HCT116 (cell line): ENCODE measurements around the gene PIGH. TPM values are rescaled to one million over a fixed set of nuclear protein-coding genes. Genes with fewer than 3 reads are reported as not detected.

Source experiments
- ATAC-seq: fragments of 200-7000 bp; cut with Tn5 transposase; 2 replicates; pipeline ENCODE4 v1.9.1; 2020; ENCODE audit warnings: mild to moderate bottlenecking, moderate library complexity
- BruUV-seq: library from RNA; stranded (reverse); fragments of 400-500 nt; replicated peaks from 2 replicates; lab custom pipeline; 2021; lab: Mats Ljungman, UMichigan
- CTCF ChIA-PET: fragments of 300-600 bp; sonication (Branson Sonifier 250); formaldehyde crosslinking; loops from one replicate; lab custom pipeline; 2021; ENCODE audit warnings: antibody characterized with exemption; lab: Charles Lee
- POLR2A ChIA-PET: fragments of 300-600, 350-600 bp; sonication (Branson Sonifier 250); formaldehyde crosslinking; loops from one replicate; lab custom pipeline; 2021; ENCODE audit warnings: antibody characterized with exemption; lab: Charles Lee
- RAD21 ChIA-PET, 2 experiments: fragments of 300-600 bp; sonication (Branson Sonifier 250); formaldehyde crosslinking; loops; one replicate each; lab custom pipeline; 2023; ENCODE audit warnings: low total read pairs in 2 of 2; ENCODE audit not compliant: uncharacterized antibody in 2 of 2, unreplicated experiment in 2 of 2, low non-redundant PET in 1 of 2; lab: Charles Lee
- DNase-seq: peaks from one replicate; pipeline ENCODE4 v3.0.0-alpha.2; 2010; ENCODE audit warnings: low read depth, low spot score
- H2AFZ ChIP-seq: fragments of 200-600 bp; shearing (Covaris generic), sonication (generic); 2 replicates; pipeline ENCODE4 v1.6.1; 2017; ENCODE audit warnings: low read depth, mixed run types, mixed read lengths, antibody characterized with exemption, low read length; ENCODE audit not compliant: poor library complexity, severe bottlenecking
- H3K27ac ChIP-seq: 2 replicates; pipeline ENCODE4 v1.5.1; 2012; ENCODE audit warnings: low read depth, low read length
- H3K27me3 ChIP-seq: fragments of 200-600 bp; sonication (generic); 2 replicates; pipeline ENCODE4 v1.6.1; 2016; ENCODE audit warnings: mixed run types, low read length, mixed read lengths; ENCODE audit not compliant: insufficient read depth
- H3K36me3 ChIP-seq, 2 experiments: fragments of 200-500 bp in 1 of 2; fragments of 200-600 bp in 1 of 2; sonication (Bioruptor generic) in 1 of 2; sonication (generic) in 1 of 2; 2 replicates each; pipeline versions ENCODE4 v1.5.1 to v1.6.1; 2014 to 2016; ENCODE audit warnings: low read length in 2 of 2, inconsistent platforms in 1 of 2, mixed read lengths in 1 of 2, mixed run types in 1 of 2; ENCODE audit not compliant: insufficient read depth in 2 of 2, control insufficient read depth in 1 of 2
- H3K4me1 ChIP-seq, 2 experiments: fragments of 200-600 bp in 1 of 2; sonication (generic) in 1 of 2; 2 replicates each; pipeline versions ENCODE4 v1.5.1 to v1.6.1; 2012 to 2017; ENCODE audit warnings: low read length in 2 of 2, inconsistent platforms in 1 of 2, mild to moderate bottlenecking in 1 of 2, mixed read lengths in 1 of 2, mixed run types in 1 of 2, moderate library complexity in 1 of 2; ENCODE audit not compliant: insufficient read depth in 2 of 2, control insufficient read depth in 1 of 2
- H3K4me2 ChIP-seq: fragments of 200-600 bp; sonication (generic); 2 replicates; pipeline ENCODE4 v1.6.1; 2017; ENCODE audit warnings: mixed run types, low read length, mixed read lengths
- H3K4me3 ChIP-seq, 2 experiments: fragments of 200-600 bp in 1 of 2; sonication (generic) in 1 of 2; replicated peaks in 1 of 2; 2 replicates each; pipeline ENCODE4 v1.5.1; 2011 to 2016; ENCODE audit warnings: low read length in 2 of 2, control low read depth in 1 of 2, low read depth in 1 of 2, mild to moderate bottlenecking in 1 of 2, mixed read lengths in 1 of 2, mixed run types in 1 of 2
- H3K79me2 ChIP-seq: fragments of 200-600 bp; sonication (generic); 2 replicates; pipeline ENCODE4 v1.6.1; 2017; ENCODE audit warnings: mild to moderate bottlenecking, mixed run types, low read length, moderate library complexity, mixed read lengths; ENCODE audit not compliant: insufficient read depth
- H3K9ac ChIP-seq: fragments of 200-600 bp; sonication (generic); 2 replicates; pipeline ENCODE4 v1.6.1; 2016; ENCODE audit warnings: low read length, mixed read lengths
- H3K9me2 ChIP-seq: fragments of 200-600 bp; sonication (generic), shearing (Covaris generic); 2 replicates; pipeline ENCODE4 v1.6.1; 2017; ENCODE audit warnings: mixed run types, mild to moderate bottlenecking, moderate library complexity; ENCODE audit not compliant: insufficient read depth
- H3K9me3 ChIP-seq, 2 experiments: fragments of 200-500 bp in 1 of 2; fragments of 200-600 bp in 1 of 2; sonication (Bioruptor generic) in 1 of 2; sonication (generic) in 1 of 2; 2 replicates each; pipeline ENCODE4 v1.6.1; 2014 to 2017; ENCODE audit warnings: low read length in 2 of 2, mixed read lengths in 2 of 2, inconsistent platforms in 1 of 2, low read depth in 1 of 2, mild to moderate bottlenecking in 1 of 2, mixed run types in 1 of 2, moderate library complexity in 1 of 2; ENCODE audit not compliant: control insufficient read depth in 1 of 2, insufficient read depth in 1 of 2
- H4K20me1 ChIP-seq: fragments of 200-600 bp; sonication (generic), shearing (Covaris generic); 2 replicates; pipeline ENCODE4 v1.6.1; 2017; ENCODE audit warnings: mixed run types, mild to moderate bottlenecking, moderate library complexity; ENCODE audit not compliant: insufficient read depth
- CBX3 ChIP-seq: IDR thresholded peaks from 2 replicates; pipeline ENCODE4 v1.6.1; 2012; ENCODE audit warnings: low read depth
- CEBPB ChIP-seq: IDR thresholded peaks from 2 replicates; pipeline ENCODE4 v1.6.1; 2012; ENCODE audit warnings: low read depth
- EZH2phosphoT487 ChIP-seq: fragments of 200-600 bp; IDR thresholded peaks from 2 replicates; pipeline ENCODE4 v1.6.1; 2018; ENCODE audit warnings: antibody characterized with exemption, borderline replicate concordance
- POLR2A ChIP-seq: IDR thresholded peaks from 2 replicates; pipeline ENCODE4 v1.7.0; 2011; ENCODE audit warnings: borderline replicate concordance; ENCODE audit not compliant: insufficient read depth, insufficient read length; ENCODE audit errors: extremely low read depth
- SP1 ChIP-seq: IDR thresholded peaks from 2 replicates; pipeline ENCODE4 v1.6.1; 2012; ENCODE audit warnings: low read depth
- SRF ChIP-seq: IDR thresholded peaks from 2 replicates; pipeline ENCODE4 v1.6.1; 2012; ENCODE audit warnings: low read depth
- TCF7L2 ChIP-seq: IDR thresholded peaks from 2 replicates; pipeline ENCODE4 v1.7.0; 2011; ENCODE audit warnings: borderline replicate concordance, inconsistent platforms; ENCODE audit not compliant: insufficient read depth, insufficient read length; ENCODE audit errors: extremely low read depth
- ZBTB33 ChIP-seq: IDR thresholded peaks from 2 replicates; pipeline ENCODE4 v1.6.1; 2011; ENCODE audit warnings: mild to moderate bottlenecking, low read length, moderate library complexity; ENCODE audit not compliant: insufficient replicate concordance; ENCODE audit errors: extremely low read depth
- intact Hi-C: fragments of 100-400 bp; cut with micrococcal nuclease; formaldehyde crosslinking; loops from 2 replicates; pipeline ENCODE4 v1.10.0; 2022
- total RNA-seq: library from RNA; stranded (reverse); gene quantifications from one replicate; pipeline ENCODE4 v1.2.1, GENCODE V29; 2021; ENCODE audit not compliant: unreplicated experiment
- TF ChIP-seq, protein P1 (sequence below): IDR thresholded peaks from 2 replicates; pipeline ENCODE4 v1.6.1; 2012
- TF ChIP-seq, protein P2 (sequence below), 3 experiments: fragments of 200-600 bp in 1 of 3; sonication (generic) in 1 of 3; IDR thresholded peaks in 2 of 3; conservative IDR thresholded peaks in 1 of 3; 2 replicates each; pipeline ENCODE4 v1.5.1; 2012 to 2017; ENCODE audit warnings: low read depth in 2 of 3, low read length in 2 of 3, antibody characterized with exemption in 1 of 3, borderline replicate concordance in 1 of 3, control low read depth in 1 of 3, mild to moderate bottlenecking in 1 of 3, mixed read lengths in 1 of 3, mixed run types in 1 of 3, moderate library complexity in 1 of 3; ENCODE audit not compliant: insufficient read depth in 1 of 3

Gene PIGH
- total RNA-seq, 1 experiment from 2014 or later = 20.9 TPM

- ChIA-PET POLR2A (no interaction called here), RAD21 (no interaction called here), CTCF (interaction anchor here (1.3 kb wide), 1 partner anchor 81 kb away, joined by 6 read pairs; no protein-coding TSS in a partner anchor)
- H3K9me2 ChIP-seq = no peaks in the 10 kb centered on the region
- H3K9me3 ChIP-seq = no peaks in the 10 kb centered on the region
- peaks cover 15 to 32% of the 10 kb centered on the region in 2 experiments for H3K4me1 ChIP-seq
- DNase-seq (no peak), ATAC-seq (no peak)
- no peak overlapping the region for H3K4me3 ChIP-seq
- intact Hi-C loops = no loop called here
- H4K20me1 ChIP-seq = no peaks in the 10 kb centered on the region
- BruUV-seq = no TSS peak
- TF ChIP-seq TCF7L2 (peak; percentile 66), POLR2A (no peak), CEBPB (peak; percentile 61), ZBTB33 (no peak), EZH2phosphoT487 (no peak), CBX3 (no peak)
- TF ChIP-seq, all 23 proteins: peak for 2
- H3K27ac ChIP-seq = no peak overlapping the region
- no peaks in the 10 kb centered on the region for H3K79me2 ChIP-seq
- H3K9ac ChIP-seq = no peak overlapping the region
- H2AFZ ChIP-seq = no peak overlapping the region
- peak overlapping the region; percentile 16; the same call in 1 of the 2 replicates for H3K4me2 ChIP-seq
- H3K27me3 ChIP-seq = no peaks in the 10 kb centered on the region
- H3K36me3 ChIP-seq = no peaks in the 10 kb centered on the region
Measured at GRCh38 chr14:67623114-67623513, 23.0 kb upstream of the PIGH start.

- Histone ChIP-seq H3K9ac (no peak overlapping the region), H3K36me3 (no peaks in the 10 kb centered on the region), H4K20me1 (no peaks in the 10 kb centered on the region), H3K4me1 (peaks cover 15 to 32% of the 10 kb centered on the region in 2 experiments), H3K27me3 (no peaks in the 10 kb centered on the region), H3K27ac (no peak overlapping the region), H2AFZ (no peak overlapping the region), H3K4me3 (no peak overlapping the region), H3K9me2 (no peaks in the 10 kb centered on the region), H3K79me2 (no peaks in the 10 kb centered on the region), H3K4me2 (peak overlapping the region; percentile 16; the same call in 1 of the 2 replicates), H3K9me3 (no peaks in the 10 kb centered on the region)
- CTCF ChIA-PET = interaction anchor here (1.3 kb wide), 1 partner anchor 82 kb away, joined by 6 read pairs; no protein-coding TSS in a partner anchor
- TF ChIP-seq, protein P1, sequence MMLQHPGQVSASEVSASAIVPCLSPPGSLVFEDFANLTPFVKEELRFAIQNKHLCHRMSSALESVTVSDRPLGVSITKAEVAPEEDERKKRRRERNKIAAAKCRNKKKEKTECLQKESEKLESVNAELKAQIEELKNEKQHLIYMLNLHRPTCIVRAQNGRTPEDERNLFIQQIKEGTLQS = no peak
- TF ChIP-seq SP1 = peak; percentile 46
- peak; percentile 35; the same call in 1 of the 2 replicates for TF ChIP-seq SRF
- TF ChIP-seq TCF7L2 = no peak
- TF ChIP-seq, protein P2, sequence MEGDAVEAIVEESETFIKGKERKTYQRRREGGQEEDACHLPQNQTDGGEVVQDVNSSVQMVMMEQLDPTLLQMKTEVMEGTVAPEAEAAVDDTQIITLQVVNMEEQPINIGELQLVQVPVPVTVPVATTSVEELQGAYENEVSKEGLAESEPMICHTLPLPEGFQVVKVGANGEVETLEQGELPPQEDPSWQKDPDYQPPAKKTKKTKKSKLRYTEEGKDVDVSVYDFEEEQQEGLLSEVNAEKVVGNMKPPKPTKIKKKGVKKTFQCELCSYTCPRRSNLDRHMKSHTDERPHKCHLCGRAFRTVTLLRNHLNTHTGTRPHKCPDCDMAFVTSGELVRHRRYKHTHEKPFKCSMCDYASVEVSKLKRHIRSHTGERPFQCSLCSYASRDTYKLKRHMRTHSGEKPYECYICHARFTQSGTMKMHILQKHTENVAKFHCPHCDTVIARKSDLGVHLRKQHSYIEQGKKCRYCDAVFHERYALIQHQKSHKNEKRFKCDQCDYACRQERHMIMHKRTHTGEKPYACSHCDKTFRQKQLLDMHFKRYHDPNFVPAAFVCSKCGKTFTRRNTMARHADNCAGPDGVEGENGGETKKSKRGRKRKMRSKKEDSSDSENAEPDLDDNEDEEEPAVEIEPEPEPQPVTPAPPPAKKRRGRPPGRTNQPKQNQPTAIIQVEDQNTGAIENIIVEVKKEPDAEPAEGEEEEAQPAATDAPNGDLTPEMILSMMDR (IDR thresholded peaks at IDR 0.05 in 2 of 3, conservative IDR thresholded peaks at IDR 0.05 in 1 of 3; ENCODE audit: borderline replicate concordance in 1 of 3, insufficient read depth in 1 of 3, low read depth in 2 of 3, low read length in 2 of 3) = no peak
- no peak for TF ChIP-seq ZBTB33
- intact Hi-C loops = no loop called here
- DNase-seq = no peak
- RAD21 ChIA-PET = no interaction called here
- TSS peak; percentile 14 for BruUV-seq
- POLR2A ChIA-PET = interaction anchor here (0.7 kb wide), 1 partner anchor 72 kb away, joined by 5 read pairs; the partner anchor contains the start of gene RDH11
- no peak for ATAC-seq
Measured at GRCh38 chr14:67622675-67623074, 22.6 kb upstream of the PIGH start.
